ENCODE measurements around the gene SDCCAG8.

The SDCCAG8 gene

GRCh38 chr1:243281672-243282071, 25.8 kb downstream of the SDCCAG8 start:
- no peak for DNase-seq (ENCODE audit: low read depth in 2 of 2)

- DNase-seq (ENCODE audit: low read depth in 2 of 2): no peak
Observed at GRCh38 chr1:243286409-243287122, 30.7 kb downstream of the SDCCAG8 start.

DNA sequence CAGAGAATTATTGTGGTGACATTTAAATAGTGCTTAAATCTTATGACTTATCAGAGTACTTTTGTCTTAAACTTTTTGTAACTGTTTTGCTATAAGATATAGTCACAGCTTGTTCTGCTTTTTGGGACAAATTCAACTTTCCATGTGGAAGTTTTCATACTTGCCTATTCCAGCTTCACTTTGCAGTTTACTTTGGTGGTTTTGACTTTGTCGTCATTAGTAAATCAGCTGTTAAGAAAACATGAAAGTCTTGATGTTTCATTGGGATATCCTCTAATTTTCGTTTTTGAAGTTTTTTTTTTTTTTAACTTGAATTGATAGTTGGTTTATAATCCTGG, 31.3 kb downstream of the SDCCAG8 start:
- DNase-seq (ENCODE audit: low read depth in 2 of 2): no peak

GRCh38 chr1:243287652-243288051, 31.8 kb downstream of the SDCCAG8 start:
- no peak for DNase-seq (ENCODE audit: low read depth in 2 of 2)

DNA sequence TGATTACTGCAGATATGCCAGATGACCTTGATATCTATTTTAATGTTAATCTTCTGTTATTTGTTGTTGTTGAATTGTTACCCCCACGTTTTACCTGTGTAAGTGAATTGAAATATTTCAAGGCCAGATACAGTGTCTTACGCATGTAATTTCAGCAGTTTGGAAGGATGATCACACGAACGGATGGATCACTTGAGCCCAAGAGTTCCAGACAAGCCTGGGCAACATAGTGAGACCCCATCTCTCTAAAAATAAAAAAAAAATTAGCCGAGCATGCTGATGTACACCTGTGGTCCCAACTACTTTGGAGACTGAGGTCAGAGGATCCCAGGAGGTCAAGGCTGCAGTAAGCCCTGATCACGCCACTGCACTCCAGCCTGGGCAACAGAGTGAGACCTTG, 32.2 kb downstream of the SDCCAG8 start:
- no peak for DNase-seq (ENCODE audit: low read depth in 2 of 2)

DNA sequence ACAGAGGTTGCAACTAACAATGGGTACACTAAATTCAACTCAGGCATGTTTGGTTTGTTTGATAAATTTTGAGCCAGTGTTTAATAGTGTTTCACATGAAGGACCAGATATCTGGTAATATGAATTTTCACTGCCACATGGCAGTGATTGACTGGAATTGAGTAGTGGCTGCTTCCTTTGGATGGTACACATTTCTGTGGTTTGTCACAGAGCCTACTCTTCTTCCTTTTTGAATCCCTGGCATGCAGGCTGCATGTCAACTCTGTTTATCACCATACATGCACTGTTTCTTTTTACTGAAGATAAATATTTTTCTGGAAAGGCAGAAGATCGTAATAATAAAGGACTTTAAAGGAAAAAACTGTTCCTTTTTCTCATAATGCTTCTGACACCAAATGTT, 35.5 kb downstream of the SDCCAG8 start:
- DNase-seq (ENCODE audit: low read depth in 2 of 2): no peak

- DNase-seq (ENCODE audit: low read depth in 2 of 2): no peak
Observed at GRCh38 chr1:243292117-243292516, 36.3 kb downstream of the SDCCAG8 start.

DNA sequence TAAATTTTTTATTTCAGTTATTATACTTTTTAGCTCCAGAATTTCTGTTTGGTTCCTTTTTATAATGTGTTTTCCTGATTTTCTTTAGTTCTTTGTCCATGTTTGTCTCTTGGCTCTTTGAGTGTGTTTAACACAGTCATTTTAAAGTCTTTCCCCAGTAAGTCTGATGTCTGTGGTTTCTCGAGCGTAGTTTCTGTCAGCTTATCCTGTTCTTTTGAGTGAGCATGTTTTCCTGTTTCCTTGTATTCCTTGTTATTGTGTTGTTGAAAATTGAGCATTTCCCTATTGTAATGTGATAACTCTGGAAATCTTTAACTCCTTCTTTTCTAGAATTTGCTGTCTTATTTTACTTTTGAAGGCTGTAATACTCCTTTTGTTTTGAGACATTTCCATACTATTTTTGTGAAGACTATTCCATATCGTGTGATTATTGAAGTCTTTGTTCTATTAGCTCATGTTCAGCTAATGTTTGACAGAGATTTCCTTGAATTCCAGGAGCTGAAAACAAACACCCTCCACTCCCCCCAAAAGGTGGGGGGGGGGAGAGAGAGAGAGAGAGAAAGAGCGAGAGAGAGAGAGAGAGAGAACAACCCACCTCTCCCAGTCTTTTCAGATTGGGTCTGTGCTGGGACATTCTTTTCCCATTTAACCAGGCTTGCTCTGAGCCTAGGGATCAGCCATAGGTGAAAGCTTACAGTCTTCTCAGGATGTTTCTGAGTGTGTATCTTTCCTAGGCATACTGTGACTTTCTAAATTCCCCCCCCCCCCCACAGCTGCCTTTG, 38.3 kb downstream of the SDCCAG8 start:
- no peak for DNase-seq (ENCODE audit: low read depth in 2 of 2)

GRCh38 chr1:243294723-243295121, 38.9 kb downstream of the SDCCAG8 start:
- DNase-seq (ENCODE audit: low read depth in 2 of 2): no peak

DNA sequence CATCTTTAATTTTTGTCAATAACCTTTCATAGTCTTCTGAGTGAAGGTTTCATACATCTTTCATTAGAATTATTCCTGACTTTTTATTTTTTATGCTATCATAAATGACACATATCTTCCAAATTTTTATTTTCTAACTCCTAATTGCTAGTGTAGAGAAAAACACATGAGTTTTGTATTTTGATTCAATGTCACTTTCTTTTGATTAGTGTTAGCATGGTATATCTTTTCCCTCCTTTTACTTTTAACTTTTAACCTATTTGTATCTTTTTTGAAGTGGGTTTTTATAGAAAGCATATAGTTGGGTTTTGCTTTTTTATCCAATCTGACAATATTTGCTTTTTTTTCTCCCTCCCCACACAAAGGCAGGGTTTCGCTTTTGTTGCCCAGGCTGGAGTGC, 43.2 kb downstream of the SDCCAG8 start:
- DNase-seq (ENCODE audit: low read depth in 2 of 2): no peak

GRCh38 chr1:243301059-243301458, 45.2 kb downstream of the SDCCAG8 start:
- no peak for DNase-seq (ENCODE audit: low read depth in 2 of 2)

GRCh38 chr1:243311809-243312208, 56.0 kb downstream of the SDCCAG8 start:
- DNase-seq (ENCODE audit: low read depth in 2 of 2): no peak

DNA sequence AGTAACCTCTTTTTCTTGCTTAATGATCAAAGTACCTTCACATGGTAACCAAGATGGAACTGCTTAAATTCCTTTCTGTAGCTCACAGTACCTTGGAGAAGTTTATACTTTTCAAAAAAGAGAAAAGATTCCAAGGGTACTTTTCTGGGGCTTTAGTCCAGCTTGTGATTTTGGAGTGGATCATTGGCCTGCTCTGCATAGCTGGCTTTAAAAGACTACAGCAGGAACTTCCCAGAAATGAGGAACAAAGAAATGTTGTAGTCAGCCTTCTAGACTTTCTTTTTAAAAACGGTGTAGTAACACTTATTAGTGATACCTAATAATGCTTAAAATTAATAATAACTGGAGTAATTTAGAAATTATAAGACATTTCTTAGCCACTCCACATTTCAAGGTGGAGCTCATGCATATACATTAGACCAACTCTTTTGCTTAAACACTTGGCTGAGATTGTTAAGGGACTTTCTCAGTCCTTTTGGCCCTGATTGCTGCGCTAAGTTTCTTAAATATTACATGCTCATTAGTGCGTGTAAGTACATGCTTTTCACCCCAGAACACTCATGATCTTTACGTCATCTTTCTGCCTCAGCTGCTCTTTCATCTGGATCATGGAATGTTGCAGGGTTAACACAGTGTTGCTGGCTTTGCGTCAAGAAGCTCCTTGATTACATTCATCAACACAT, 57.3 kb downstream of the SDCCAG8 start:
- no peak for DNase-seq (ENCODE audit: low read depth in 2 of 2)

GRCh38 chr1:243313635-243314536, 58.0 kb downstream of the SDCCAG8 start:
- no peak for DNase-seq (ENCODE audit: low read depth in 2 of 2)

GRCh38 chr1:243315455-243315854, 59.6 kb downstream of the SDCCAG8 start:
- no peak for DNase-seq (ENCODE audit: low read depth in 2 of 2)

DNA sequence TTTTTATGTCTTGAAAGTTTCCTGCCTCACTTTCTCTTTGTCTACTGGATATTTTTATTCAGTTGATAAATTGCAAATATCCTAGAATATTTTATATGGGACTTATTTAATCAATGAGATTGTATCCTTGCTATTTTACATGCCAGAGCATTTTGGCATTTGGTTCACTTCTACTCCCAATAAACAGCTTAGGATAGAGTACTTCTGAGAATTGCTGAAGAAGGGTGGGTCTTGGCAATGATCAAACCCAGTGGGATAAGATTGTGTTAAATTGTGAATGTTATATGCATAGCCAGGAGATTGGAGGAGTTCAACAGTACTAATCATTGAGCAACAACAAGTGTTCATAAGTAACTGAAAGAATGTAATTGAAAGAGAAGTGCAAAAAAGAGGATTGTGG, 60.1 kb downstream of the SDCCAG8 start:
- no peak for DNase-seq (ENCODE audit: low read depth in 2 of 2)

DNA sequence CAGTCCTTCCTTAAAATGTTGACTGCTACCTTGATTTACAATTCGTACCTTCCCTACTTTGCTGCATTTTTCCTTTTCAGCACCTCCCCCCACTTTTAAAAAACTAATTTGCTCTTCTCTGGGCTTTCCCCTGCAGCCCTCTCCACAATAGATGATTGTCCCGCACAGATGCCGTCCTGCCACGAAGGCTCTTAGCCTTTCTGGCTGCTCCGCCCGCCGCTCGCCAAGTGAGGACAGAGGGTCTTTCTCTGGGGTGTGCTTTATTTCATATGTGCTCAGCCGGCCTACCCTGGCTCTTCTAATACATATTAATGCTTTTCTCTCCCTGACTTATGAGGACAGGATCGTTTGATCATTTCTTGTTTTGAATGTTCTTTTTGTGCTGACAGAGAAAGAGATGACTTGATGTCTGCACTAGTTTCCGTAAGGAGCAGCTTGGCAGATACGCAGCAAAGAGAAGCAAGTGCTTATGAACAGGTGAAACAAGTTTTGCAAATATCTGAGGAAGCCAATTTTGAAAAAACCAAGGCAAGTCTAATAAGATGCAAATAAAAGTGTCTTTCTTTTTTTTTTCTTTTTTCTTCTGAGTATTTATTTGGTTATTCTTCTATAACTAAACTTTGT, 60.6 kb downstream of the SDCCAG8 start:
- no peak for DNase-seq (ENCODE audit: low read depth in 2 of 2)

DNA sequence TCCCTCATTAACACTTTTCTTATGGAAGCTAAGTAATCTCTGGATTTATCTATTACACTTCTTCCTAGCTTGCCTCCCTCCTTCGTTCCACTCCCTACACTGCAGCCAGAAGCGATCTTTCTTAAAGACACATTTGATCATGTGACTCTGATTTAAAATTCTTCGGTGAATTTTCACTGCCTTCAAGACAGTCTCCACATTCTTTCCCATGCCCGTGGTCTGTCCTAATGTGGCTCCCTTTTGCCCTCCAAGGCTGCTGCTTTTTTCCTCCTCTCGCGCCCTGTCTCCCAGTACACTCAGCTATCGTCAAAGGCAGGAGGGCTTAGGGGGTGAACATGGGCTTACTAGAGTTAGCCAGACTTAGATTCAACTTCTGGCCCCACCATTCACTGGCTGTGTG, 64.4 kb downstream of the SDCCAG8 start:
- no peak for DNase-seq (ENCODE audit: low read depth in 2 of 2)

DNA sequence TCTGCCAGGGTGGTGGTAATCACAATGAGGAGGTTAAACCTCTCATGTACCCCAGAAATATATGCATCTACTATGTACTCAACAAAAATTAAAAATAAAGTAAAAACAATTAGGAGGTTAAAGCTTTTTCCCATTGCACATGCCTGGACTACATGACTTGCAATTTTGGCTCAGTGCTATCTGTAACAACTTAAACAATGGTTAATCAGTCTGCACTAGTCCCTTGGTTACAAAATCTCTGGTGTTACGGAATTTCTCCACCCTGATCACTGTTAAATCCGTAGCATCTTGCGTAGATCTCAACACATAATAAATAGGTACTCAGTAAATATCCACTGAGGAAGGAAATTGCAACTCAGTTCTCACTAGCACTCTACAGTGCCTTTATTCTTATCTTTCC, 66.5 kb downstream of the SDCCAG8 start:
- no peak for DNase-seq (ENCODE audit: low read depth in 2 of 2)

- DNase-seq (ENCODE audit: low read depth in 2 of 2): no peak
Observed at GRCh38 chr1:243323491-243323890, 67.7 kb downstream of the SDCCAG8 start.

GRCh38 chr1:243325305-243325890, 69.6 kb downstream of the SDCCAG8 start:
- no peak for DNase-seq (ENCODE audit: low read depth in 2 of 2)
